ENCODE results near the gene UBAP1. TPM values are rescaled to one million over a fixed set of nuclear protein-coding genes. Genes with fewer than 3 reads are reported as not detected.

UBAP1 gene
- total and polyA plus RNA-seq, 9 of the 15 experiments (the other 6 are each of a cell fraction or from before 2014, with no cell fraction given) = 1.3 to 33.4 (median 16.5) TPM

GRCh38 chr9:34233672-34234071 lies 54.8 kb downstream of the UBAP1 start:
- no peak for DNase-seq (ENCODE audit: extremely low read depth in 1 of 4, low spot score in 3 of 4)
- ATAC-seq = no peak
- Histone ChIP-seq H3K9me1 (ENCODE audit: control insufficient read depth, insufficient read depth, low read length) (no peaks in the 10 kb centered on the region), H3K27ac (ENCODE audit: extremely low read depth, low read depth, low read length) (no peak overlapping the region), H2AFZ (ENCODE audit: low read depth, low read length) (no peak overlapping the region), H3K27me3 (ENCODE audit: control insufficient read depth in 2 of 2, insufficient read depth in 2 of 2, low read length in 2 of 2) (no peaks in the 10 kb centered on the region), H3K4me3 (no peak overlapping the region), H3K9me3 (replicated peaks; ENCODE audit: control insufficient read depth, insufficient read depth, low read depth, low read length) (no peaks in the 10 kb centered on the region), H3K79me2 (ENCODE audit: control insufficient read depth, insufficient read depth, low read length) (no peaks in the 10 kb centered on the region; the same call in 2 of the 3 replicates), H3K4me1 (replicated peaks in 1 of 2; ENCODE audit: control insufficient read depth in 2 of 2, insufficient read depth in 2 of 2, low read length in 2 of 2) (no peaks in the 10 kb centered on the region), H3K36me3 (ENCODE audit: control insufficient read depth, insufficient read depth, low read length) (peaks cover 21% of the 10 kb centered on the region), H3K4me2 (ENCODE audit: insufficient read depth, low read length) (no peak overlapping the region), H4K20me1 (replicated peaks; ENCODE audit: control insufficient read depth, insufficient read depth, low read length) (no peaks in the 10 kb centered on the region), H3K9ac (ENCODE audit: insufficient read depth in 1 of 2, low read depth in 2 of 2, low read length in 2 of 2) (no peak overlapping the region)
- CTCF ChIA-PET (ENCODE audit: low intra/inter-chr PET ratio) = no interaction called here
- 88% methylated on average over 1 of the region's 1 CpG for WGBS (ENCODE audit: insufficient coverage, low coverage, missing lambda C conversion rate)
- TF ChIP-seq ZBTB17 (CRISPR knock-in tag; IDR thresholded peaks at IDR 0.05) = no peak
- TF ChIP-seq HDAC8 (tag; IDR thresholded peaks at IDR 0.05) = no peak
- no peak for TF ChIP-seq RFX5 (IDR thresholded peaks at IDR 0.05; ENCODE audit: low read depth, low read length)
- TF ChIP-seq PREB (CRISPR knock-in tag; IDR thresholded peaks at IDR 0.05) = no peak
- TF ChIP-seq ZC3H11A (IDR thresholded peaks at IDR 0.05; ENCODE audit: low read depth, low read length) = no peak
- TF ChIP-seq ZNF347 (CRISPR knock-in tag; IDR thresholded peaks at IDR 0.05; ENCODE audit: low read depth) = no peak
- no peak for TF ChIP-seq NBN (IDR thresholded peaks at IDR 0.05; ENCODE audit: low read depth)
- no peak for TF ChIP-seq THRA (IDR thresholded peaks at IDR 0.05)
- TF ChIP-seq CHAMP1 (IDR thresholded peaks at IDR 0.05) = no peak
- no peak for TF ChIP-seq ZNF395 (CRISPR knock-in tag; IDR thresholded peaks at IDR 0.05)
- no peak for TF ChIP-seq GTF2B (IDR thresholded peaks at IDR 0.05; ENCODE audit: extremely low read depth, insufficient read length)
- no peak for TF ChIP-seq ARID2 (IDR thresholded peaks at IDR 0.05)
- no peak for TF ChIP-seq ZBTB2 (IDR thresholded peaks at IDR 0.05)
- TF ChIP-seq TRIM28 (IDR thresholded peaks at IDR 0.05) = no peak
- TF ChIP-seq NR1H2 (CRISPR knock-in tag; IDR thresholded peaks at IDR 0.05) = no peak
- intact Hi-C loops (cut with micrococcal nuclease) (no loop called here), in situ Hi-C loops (cut with MboI) (no loop called here)
- no TSS peak for BruUV-seq (replicated peaks)
- no peak for FAIRE-seq
- POLR2A ChIA-PET = interaction anchor here (0.6 kb wide), 1 partner anchor 728 kb away, joined by 4 read pairs; no protein-coding TSS in a partner anchor
